HG03354 (cell line): Measurements from ENCODE around the gene ZFR2.
"Not testable (repeated sequence)": the region's sequence is repeated elsewhere in the genome, so short reads cannot be mapped to it uniquely, and the experiment has no call there.

Experiments used
- ATAC-seq: cut with Tn5 transposase; IDR thresholded peaks from one replicate; pipeline ENCODE4 v1.9.1; 2021; ENCODE audit warnings: mild to moderate bottlenecking; ENCODE audit not compliant: unreplicated experiment, poor library complexity, severe bottlenecking

Gene ZFR2

DNA sequence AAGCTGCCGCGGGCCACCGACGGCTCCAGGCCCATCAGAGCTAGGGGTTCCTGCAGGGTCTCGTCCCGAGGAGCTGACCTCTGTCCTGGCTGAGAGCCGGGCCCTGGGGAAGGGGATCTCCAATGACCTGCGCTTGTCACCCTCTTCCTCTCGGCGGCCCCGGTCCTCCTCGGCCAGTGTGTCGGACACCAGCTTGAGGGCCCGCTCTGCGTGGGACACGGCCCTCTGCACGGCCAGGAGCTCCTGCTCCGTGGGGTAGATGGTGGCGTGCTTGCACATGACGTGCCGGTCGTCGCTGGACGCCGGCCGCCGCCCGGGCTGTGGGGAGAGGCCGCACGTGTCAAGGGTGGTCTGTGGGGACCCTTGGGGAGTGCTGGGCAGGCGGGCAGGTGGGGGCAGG, 49.9 kb downstream of the ZFR2 start:
- no peak for ATAC-seq

DNA sequence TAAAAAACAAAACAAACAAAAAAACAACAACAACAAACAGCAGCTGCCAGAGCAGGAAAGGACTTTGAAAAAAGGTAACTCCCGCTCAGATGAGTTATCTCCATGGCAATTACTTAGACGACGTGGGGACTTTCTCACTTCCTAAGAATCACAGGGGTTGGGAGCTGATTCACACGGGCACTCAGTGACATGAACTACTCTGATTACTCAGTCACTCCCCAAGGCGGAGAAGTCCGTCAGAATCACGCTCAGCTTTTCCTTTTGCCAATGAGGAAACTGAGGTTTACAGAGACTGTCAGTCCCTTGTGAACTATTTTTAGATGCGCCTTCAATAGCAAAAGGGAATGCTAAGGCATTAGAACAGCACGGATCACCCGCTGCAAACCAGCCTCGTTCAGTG, 50.4 kb downstream of the ZFR2 start:
- ATAC-seq: no peak

DNA sequence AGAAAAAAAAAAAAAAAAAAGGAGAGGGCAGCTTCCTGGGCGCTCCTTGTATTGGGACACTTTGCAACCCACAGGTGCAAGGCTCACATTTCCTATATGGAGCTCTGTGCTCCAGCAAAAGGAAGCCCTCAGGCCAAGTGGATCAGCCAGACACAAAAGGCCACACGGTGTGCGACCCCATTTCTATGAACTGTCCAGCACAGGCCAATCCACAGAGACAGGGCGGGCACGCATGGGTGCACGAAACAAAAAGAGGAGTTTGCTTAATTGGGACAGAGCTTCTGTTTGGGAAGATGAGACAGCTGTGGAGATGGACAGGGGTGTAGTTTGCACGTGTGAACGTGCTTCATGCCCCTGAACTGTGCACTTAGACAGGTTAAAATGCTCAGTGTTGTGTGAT, 51.1 kb downstream of the ZFR2 start:
- no peak for ATAC-seq

DNA sequence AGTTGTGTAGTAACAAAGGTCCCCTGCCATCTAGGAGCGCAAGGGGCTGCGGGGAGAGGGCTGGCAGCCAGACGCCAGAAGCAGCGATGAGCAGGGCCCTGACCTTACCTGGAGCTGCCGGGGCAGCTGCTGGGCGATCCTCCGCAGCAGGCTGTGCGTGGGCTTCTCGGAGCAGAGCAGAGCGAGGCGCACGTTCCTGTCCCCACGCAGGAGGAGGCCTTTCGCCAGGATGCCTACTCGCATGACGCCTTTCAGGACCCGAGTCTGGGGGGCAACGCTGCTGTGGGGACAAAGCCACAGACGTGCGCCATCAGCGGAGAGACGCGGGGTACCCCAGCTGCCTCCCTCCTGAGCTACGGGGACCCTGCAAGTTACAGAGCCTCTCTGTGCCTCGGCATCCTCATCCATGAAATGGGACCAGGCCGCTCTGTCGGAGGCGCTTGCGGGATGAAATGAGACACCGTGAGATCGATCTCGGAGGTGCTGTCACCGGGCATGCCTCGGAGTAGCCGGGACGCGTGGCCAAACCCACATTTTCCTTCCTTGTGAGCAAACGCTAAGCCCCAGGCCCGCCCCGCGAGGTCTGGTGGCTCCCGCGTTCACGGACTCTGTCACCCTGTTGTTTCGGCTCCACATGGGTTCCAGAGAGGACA, 52.1 kb downstream of the ZFR2 start:
- ATAC-seq: no peak

GRCh38 chr19:3816148-3816547, 52.7 kb downstream of the ZFR2 start:
- ATAC-seq: not testable (repeated sequence)

DNA sequence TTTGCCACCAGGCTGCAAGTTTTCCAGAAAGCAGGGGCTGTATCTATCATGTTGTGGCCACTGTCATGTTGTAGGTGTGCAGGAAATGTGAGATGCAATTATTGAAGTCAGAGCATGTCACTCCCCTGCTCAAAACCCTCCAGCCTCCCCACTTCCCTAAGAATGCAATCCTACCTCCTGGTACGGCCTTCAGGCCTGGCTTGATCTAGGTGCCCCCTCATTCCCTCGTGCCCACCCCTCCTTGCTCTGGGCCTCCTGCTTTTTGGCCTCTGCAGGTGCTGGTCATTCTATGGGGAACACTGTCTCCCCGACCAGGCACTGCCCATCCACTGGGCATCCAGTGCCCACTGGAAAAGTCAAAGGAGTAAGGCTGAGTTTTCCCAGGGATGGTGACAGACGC, 54.2 kb downstream of the ZFR2 start:
- ATAC-seq: no peak

DNA sequence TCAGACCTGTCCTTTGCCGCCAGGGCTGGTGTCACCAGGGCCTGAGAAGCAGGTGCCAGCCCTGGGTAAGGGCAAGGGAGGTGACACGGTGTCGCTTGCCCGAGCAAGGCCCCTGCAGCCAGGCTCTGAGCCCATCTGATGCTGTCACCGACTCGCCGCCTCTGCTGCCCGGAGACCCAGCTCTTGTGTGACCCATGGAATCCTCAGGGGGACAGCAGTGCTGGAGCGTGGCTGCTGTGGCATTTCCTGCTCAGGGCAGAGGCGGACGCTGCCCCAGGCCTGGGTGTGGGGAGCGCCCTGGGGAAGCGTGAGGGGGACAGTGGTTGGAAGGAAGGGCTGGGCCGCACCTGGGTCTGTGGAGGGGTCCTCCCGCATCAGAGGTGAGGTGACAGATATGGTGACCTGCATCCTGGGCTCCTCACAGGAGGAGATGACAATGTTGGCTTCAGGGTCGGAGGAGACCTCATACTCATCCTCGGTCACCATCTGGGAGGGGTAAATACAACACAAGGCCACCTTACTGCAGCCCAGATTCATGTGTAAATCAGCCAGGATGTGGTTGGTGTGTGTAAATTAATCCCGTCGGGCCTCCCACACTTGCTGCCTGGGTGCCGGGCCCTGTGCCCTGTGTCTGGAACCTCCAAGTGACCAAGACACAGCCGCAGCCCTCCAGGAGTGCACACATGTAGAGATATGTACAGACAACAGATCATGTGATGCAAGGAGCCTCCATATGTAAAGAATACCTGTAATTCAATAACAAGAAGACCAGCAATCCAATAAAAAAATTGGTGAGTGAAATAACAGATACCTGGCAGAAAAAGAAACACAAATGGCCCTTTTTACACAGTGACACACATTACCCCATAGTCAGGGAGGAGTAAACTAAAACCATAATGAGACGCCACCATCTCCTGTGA, 55.1 kb downstream of the ZFR2 start:
- ATAC-seq: no peak

DNA sequence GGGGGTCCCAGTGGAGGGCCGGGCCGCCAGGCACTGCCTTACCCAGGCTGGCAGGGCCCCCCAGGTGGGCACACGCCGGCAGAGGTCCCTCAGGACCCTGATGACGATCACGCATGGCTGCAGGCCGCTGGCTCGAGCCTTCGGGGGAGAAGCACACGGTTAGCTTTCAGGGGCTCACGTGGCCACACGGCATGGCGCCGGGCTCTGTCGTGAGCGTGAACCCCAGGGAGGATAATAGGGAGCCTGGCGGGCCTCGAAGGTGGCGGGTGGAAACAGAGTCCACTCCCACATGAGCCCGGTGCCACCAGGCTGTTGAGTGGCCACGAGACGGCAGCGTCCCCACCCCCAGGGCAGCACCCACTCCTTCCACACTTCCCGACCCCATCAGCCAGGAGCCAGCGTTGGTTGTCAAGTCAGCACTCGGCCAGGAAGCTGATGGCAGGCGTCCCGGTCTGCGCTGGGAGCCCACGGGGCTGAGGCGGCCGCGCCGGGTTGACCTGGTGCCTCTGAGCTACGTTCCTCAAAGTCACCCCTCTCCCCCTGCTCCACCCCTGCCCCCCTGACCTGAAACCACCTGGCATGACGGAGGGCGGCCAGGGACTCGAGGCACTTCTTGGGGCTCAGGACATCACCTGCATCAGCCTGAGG, 58.0 kb downstream of the ZFR2 start:
- no peak for ATAC-seq

DNA sequence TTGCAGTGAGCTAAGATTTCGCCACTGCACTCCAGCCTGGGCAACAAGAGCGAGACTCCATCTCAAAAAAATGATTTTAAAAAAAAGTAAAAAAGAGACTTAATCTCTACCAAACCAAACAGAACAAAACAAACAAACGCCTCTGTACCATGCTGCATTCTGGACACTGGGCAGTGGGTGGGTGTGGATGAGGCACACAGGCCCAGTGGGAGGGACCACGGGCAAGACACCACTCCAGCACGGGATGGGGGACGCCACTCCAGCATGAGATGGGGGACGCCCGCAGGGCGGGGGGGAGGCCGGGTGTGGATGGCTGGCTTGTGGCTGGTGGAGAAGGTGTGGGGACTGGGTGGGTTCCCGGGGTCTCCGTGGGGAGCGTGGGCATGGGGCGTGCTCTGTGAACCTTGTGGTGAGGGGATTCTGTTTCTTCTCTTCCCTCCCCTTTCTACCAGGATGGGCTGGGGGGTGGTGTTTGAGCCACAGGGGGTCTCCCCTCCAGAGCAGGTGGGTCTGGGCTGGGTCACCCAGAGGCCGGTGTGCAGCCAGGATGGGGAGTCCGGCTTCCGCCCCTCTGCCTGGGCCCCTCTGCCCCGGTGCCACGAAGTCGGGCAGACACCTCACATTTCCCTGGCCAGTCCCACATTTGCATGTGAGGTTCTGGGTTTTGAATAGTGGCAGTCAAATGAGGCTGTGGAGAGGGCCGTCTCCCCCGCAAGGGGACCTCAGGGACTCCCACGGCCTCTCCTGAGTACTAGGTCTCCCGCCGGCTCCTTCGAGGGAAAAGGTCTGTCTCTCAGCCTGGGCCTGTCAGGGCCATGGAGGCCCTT, 58.7 kb downstream of the ZFR2 start:
- ATAC-seq: no peak

GRCh38 chr19:3808420-3809143, 60.3 kb downstream of the ZFR2 start:
- no peak for ATAC-seq

GRCh38 chr19:3807574-3808354, 61.1 kb downstream of the ZFR2 start:
- ATAC-seq: no peak

- ATAC-seq: no peak
These were observed 61.7 kb downstream of the ZFR2 start for GRCh38 chr19:3807131-3807480.

- ATAC-seq: no peak
These were observed 63.0 kb downstream of the ZFR2 start for GRCh38 chr19:3805859-3806258.

DNA sequence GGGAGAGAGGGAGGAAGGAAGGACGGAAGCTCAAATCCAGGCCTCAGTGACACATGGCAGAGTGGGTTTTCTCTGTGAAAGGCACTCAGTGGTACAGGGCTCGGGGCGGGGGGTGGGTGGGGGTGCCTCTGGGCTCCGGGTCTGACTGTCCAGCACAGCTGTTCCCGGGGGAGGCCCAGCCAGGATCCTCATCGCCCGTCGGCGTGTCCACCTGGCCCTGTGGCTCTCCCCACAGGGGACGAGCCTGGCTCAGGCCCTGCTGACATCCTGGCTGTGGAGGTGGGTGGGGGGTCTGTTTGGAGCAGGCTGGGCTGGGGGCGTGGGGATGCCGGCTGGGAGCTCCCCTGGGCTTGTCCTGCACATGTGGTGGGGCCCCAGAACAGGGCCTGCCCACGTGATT, 64.4 kb downstream of the ZFR2 start:
- ATAC-seq: no peak

- ATAC-seq: no peak
These were observed 64.9 kb downstream of the ZFR2 start for GRCh38 chr19:3803986-3804385.

- no peak for ATAC-seq
These were observed 65.5 kb downstream of the ZFR2 start for GRCh38 chr19:3803114-3803888.

DNA sequence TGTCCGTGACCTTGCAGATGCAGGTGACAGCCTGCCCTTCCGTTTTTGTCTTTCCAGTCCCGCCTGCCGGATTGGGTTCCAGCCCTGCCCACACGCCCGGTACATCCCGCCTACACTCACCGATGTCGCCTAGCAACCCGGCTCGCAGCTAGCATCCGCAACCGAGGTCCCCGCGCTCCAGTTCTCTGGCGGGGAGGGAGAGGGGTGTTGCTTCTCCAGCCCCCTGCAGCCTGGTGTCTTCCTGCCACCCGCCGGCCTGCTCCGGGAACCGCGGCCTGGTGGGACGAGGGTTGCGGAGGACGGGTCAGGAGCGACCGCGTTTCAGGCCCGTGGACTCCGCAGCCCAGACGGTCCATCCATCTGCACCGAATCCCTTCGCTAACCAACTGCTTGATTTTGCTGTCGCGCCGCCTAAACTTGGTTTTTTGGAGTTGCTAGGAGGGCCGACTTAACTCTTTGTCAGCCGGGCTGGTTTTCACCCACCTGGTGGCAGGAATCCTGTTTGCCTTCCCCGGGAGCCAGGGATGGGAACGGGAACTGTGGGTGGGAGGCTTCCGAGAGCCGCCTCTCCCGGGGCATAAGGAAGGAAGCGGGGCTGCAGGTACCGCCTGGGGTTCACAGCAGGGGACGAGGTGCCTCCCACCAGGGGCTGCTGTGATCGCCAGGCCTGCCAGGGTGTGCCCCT, 67.3 kb downstream of the ZFR2 start:
- ATAC-seq: no peak
